GM18502 (cell line): Measurements from ENCODE around the gene KCNC3.

Source experiments
- ATAC-seq: cut with Tn5 transposase; IDR thresholded peaks from one replicate; pipeline ENCODE4 v1.9.1; 2021; ENCODE audit warnings: mild to moderate bottlenecking; ENCODE audit not compliant: unreplicated experiment, poor library complexity

KCNC3 gene

DNA sequence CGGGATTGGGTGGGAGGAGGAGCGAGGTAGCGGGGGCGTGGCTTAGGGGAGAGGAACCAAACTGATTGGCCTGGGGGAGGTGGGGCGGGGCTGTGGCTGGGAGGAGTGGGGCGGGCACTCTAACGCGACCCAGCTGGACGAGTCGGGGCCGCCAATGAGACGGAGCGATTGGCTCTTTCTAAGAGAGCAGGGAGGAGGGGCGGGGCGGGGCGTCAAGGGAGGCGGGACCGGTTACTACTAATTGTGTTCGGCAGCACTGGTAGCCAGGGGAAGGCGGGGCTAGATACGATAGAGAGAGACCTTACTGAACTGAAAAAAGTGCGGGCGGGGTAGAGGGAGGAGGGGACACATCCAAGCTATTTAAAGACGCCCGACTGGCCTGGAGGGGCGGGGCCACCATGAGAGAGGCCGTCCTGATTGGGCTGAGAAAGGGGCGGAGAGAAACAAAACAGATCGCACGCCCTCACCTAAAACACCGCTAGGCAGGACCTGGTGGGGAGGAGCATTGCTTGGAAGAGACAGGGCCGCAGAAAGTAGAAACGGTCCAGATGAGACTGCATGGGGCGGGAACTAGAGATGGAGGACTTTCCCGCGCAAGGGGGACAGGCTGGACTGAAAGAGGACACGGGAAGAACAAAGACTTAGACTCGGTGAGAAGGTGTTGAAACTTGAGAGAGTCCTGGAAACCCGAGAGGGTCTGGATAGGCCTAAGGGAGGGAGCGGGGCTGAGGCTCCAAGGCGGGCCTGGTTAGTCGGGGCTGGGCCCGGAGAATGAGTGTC lies at the start of gene KCNC3:
Gene KCNC3, minus strand, starts transcription at position 232 of the 780 bp plus-strand sequence. CDS start 295 bp downstream, outside the sequence.
- peak; percentile 56 for ATAC-seq

DNA sequence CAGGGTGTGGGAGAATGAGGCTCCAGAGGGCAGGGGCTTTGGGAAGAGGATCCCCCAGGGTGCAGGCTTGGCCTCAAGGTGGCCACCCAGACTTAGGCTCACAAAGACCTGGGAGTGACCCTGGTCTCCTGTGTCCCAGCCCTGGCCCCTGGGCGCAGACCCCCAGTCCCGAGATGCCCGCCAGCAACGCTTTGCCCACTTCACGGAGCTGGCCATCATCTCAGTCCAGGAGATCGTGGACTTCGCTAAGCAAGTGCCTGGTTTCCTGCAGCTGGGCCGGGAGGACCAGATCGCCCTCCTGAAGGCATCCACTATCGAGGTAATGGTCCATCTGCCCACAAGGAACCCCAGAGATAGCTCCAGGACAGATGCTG lies 49.7 kb upstream of the KCNC3 start:
- ATAC-seq = no peak

DNA sequence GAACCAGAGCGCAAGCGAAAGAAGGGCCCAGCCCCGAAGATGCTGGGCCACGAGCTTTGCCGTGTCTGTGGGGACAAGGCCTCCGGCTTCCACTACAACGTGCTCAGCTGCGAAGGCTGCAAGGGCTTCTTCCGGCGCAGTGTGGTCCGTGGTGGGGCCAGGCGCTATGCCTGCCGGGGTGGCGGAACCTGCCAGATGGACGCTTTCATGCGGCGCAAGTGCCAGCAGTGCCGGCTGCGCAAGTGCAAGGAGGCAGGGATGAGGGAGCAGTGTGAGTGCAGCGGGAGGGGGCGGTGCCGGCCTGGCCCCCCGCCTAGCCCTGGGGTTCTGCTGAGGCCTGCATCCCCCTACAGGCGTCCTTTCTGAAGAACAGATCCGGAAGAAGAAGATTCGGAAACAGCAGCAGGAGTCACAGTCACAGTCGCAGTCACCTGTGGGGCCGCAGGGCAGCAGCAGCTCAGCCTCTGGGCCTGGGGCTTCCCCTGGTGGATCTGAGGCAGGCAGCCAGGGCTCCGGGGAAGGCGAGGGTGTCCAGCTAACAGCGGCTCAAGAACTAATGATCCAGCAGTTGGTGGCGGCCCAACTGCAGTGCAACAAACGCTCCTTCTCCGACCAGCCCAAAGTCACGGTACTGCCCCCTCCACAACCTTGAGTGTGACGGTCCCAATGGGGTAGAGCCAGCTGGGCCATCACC lies 49.1 kb upstream of the KCNC3 start:
- ATAC-seq = no peak

DNA sequence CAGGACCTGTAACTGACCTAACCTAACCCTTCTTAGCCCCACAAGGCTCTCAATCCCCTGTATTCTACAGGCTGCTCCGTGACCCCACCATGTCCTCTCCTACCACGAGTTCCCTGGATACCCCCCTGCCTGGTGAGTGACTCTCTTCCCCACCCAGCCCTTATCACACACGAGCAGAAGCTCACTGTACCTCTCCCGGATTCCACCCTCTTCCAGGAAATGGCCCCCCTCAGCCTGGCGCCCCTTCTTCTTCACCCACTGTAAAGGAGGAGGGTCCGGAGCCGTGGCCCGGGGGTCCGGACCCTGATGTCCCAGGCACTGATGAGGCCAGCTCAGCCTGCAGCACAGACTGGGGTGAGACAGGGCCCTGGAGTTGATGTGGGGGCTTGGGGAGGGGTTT lies 48.3 kb upstream of the KCNC3 start:
- ATAC-seq = no peak

DNA sequence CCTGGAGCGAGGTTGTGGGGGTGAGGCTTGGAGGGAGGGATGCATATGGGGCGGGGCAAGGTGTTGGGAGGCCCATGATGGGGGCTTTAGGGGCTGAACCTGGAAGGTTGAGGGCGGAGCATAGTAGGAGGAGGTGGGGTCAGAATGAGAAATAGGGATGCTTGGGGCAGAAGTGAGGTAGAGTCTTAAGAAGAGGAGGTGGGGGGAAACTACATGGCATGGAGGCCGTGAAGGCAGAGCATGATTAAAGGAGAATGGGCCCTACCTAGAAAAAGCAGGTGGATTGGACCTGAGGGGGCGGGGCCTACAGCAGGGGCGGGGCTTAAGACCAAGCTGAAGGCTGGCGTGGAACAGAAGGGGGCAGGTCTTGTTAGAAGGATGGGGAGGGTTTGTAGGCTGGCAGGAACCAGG lies 47.9 kb upstream of the KCNC3 start:
- peak; percentile 19 for ATAC-seq

DNA sequence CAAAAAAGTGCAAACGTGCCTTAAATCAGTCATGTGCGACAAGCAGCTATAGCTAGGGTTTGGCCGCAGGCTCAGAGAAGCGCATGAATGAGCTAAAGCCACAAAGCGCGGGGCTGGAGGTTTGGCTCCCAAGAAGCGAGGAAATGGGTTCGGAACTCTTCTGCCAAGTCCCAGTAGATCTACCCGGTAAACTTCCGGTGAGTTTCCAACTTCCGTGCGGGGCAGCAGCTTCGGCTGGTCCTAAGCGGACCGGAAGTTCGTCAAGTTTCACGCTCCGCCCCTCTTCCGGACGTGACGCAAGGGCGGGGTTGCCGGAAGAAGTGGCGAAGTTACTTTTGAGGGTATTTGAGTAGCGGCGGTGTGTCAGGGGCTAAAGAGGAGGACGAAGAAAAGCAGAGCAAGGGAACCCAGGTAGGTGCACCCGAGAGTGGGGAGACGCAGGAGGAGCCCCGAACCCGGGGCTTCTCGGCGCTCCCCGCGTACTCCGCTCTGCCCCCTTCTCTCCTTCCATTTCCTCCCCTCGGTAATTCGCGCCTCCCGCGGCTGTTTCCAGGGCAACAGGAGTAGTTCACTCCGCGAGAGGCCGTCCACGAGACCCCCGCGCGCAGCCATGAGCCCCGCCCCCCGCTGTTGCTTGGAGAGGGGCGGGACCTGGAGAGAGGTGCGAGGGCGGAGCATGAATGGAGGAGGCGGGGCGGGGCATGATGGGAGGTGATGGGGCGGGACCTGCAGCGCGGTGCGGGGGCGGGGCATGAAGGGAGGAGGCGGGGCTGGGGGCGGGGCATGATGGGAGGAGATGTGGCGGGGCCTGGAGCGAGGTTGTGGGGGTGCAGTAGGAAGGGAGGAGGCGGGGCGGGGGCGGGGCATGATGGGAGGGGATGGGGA lies 47.2 kb upstream of the KCNC3 start, which contains the start of gene NR1H2:
Gene NR1H2, plus strand, starts transcription at position 292 of the 885 bp plus-strand sequence. CDS start 1,149 bp downstream, outside the sequence.
- peak; percentile 85 for ATAC-seq

DNA sequence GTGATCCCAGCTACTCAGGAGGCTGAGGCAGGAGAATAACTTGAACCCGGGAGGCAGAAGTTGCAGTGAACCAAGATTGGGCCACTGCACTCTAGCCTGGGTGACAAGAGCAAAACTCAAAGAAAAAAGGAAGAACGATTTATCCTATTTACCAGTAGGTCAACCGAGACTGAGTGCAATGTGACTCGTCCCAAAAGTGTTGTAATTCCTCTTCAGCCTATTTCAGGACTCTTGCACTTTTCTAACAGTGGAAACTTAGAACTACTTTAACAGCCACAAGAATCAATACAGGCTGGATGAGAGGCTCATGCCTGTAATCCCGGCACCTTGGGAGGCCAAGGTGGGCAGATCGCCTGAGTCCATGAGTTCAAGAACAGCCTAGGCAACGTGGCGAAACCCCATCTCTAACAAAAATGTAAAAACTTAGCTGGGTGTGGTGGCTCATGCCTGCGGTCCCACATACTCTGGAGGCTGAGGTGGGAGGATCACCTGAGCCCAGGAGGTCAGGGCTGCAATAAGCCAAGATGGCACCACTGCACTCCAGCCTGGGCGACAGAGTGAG lies 42.8 kb upstream of the KCNC3 start:
- no peak for ATAC-seq

DNA sequence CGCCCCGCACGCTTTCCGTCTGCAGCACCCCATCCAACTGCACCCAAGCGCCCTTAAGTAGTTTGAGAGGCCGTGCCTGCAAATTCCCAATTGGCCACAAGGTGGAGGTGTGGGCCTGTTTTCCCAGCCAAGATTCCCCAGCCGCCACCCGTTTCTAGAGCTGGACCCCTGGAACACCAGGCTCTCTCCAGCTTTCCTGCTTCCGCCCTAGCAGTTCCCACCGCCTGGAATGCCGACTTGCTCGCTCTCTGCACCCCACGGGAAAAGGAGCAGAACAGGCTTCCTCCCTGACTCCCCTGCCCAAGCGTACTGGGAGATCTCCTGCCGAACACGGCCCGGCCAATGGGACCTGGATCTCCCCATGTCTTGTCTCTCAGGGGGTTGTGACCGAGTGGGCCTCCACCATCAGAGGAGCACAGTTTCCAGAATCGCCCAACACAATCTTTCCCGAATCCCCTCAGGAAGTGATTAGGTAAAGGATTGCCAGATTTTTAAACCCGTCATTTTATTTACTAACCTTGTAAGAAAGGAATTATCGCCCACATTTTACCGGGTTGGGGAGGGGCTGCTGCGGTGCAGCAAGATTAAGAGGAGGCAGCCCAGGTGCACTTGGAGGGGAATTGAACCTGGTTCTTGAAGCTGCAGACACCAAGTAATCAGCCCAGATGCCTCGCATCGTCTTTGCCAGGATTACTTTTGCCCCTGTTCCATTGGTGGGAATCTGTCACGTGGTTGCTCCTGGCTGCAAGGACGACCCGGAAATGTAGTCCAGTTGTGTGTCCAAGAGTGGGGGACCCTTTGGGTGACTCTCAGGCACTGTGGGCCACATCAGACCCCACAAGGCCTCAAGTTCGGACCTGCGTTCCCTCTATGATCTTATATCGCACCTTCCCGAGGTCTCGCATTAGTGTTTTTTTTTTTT lies 39.7 kb upstream of the KCNC3 start:
- ATAC-seq = peak; percentile 50

DNA sequence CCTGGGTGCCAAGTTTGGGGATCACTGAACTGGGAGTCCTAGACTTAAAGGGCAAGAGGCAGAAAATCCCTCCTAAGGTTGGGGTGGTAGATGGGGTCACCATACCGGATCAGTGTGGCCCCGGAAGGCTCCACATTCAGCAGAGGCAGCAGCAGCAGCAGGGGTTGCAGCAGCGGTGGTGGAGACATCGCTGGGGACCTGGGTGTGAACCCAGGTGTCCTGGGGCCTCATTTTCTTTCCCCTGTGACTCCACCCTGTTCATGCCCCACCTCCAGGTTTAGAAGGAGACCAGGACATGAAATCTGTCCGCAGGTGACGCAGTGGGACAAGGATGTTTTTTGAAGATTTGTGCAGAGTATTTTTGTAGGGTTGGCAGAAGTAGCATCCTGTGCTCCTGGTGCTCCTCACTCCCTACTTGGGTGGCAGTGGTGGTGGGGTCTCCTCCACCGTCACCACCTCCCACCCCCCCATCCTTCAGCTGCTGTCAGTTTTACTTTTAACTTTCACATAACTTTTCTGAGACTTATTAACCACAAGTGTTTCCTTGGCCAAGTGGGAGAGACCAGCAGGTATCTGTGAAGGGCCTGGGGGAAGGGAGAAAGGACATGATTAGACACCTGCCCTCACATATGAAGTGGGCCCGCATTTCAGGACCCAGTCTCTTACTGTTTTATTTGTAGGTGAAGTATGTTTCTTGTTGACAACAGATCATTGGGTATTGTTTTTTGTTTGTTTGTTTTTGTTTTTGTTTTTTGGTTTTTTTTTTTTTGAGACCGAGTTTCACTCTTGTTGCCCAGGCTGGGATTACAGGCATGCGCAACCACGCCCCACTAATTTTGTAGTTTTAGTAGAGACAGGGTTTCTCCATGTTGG lies 36.5 kb upstream of the KCNC3 start, which contains the start of gene NAPSA:
Gene NAPSA, minus strand, starts transcription at position 206 of the 873 bp plus-strand sequence. Its CDS starts 18 bp downstream, at position 188.
- no peak for ATAC-seq

DNA sequence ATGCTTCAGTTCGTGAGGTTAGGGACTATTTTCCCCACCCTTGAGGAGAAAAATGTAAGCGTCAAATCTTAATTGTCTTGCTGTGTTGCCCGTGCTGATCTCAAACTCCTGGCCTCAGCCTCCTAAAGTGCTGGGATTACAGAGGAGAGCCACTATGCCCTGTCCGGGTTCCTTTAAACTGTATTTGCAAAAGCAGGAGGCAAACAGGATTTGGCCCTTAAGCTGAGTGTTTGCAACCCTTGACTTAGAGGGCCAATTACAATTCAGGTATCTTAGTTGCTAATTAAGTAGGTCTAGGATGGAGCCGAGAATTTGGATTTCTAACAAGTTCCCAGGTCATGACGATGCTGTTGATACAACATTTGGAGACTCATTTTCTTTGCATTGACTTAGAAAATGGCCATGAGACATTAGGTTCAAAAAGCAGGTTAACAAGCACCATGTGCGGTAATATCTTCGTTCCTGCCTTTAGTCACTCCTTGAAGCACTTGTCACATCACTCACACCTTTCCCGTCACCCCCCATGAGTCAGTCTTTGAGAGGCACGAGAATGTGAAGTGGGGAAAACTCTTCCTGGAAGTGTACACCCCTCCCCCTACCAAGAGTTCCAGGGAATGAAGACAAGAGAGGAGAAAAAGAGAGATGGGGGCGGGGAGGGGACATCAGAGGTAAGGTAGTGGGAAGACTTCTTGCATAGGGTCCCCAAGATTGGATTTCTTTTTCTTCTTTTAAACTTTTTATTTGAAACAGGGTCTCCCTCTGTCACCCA lies 33.7 kb upstream of the KCNC3 start:
- no peak for ATAC-seq

DNA sequence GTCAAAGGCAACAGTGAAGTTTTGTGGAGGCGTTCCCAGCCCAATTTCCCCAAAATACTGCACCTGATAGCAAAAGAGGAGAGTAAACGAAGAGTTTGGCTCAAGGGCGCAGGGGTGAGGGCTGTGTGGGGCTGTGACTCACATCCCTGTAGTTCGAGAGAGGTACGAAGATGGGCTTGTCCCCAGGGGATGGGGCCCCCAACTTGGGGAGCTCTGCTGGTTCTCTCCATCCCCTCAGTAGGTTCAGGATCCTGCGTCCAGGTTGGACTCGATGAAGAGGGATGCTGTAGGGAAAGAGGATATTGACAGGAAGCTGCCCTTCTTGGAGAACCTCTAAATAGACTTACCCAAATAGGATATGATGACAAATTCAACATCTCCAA lies 32.8 kb upstream of the KCNC3 start:
- ATAC-seq = no peak

DNA sequence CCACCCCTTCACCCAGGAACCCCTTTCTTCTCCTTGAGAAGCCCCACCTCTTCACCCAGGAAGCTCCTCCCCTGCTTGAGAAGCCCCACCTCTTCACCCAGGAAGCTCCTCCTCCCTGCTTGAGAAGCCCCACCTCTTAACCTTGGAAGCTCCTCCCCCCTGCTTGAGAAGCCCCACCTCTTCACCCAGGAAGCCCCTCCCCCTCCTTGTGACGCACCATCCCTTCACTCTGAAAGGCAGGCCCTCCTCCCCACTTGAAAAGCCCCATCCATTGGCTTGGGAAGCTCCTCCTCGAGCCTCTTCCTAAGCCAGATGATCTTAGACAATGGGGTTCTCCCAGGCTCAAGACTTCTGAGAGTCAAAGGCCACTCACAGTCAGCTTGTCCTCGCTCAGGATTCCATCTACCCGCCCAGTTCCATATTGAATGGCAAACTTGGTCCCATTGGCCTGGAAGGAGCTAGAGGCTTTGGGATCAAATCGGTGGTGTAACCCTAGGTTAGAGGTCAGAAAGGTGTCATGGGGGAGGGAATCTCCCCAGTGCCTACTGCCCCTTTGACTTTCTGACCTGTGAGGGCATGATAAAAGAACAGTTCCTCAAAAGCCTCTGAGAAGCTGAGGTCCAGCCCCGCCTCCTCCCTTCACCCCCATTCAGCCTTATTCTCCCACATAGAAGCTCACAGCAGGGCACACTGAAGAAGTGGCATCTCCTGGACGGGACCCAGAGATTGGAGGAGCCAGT lies 32.3 kb upstream of the KCNC3 start:
- ATAC-seq = no peak

DNA sequence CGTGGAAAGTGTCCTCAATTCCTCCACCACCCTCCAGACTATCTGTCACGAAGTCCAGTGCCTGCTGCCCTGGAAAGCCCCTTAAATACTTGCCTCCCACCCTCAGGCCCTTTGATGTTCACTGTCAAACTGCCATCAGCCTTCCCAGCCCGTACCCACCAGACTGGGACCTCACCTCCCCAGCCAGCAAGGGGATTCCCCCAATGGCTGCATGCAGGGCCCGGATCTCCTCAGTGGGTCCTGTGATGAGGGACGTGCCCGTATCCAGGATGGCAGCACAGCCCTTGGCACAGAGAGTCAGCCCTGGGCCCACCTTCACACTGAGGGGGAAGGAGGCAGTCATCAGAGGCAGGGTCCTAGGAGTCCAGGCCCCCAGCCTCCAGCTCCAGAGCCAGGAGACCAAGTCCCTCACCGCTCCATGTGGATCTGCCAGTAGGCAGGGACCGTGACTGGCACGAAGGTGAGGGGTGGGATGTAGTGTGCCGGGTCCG lies 30.2 kb upstream of the KCNC3 start:
- no peak for ATAC-seq

DNA sequence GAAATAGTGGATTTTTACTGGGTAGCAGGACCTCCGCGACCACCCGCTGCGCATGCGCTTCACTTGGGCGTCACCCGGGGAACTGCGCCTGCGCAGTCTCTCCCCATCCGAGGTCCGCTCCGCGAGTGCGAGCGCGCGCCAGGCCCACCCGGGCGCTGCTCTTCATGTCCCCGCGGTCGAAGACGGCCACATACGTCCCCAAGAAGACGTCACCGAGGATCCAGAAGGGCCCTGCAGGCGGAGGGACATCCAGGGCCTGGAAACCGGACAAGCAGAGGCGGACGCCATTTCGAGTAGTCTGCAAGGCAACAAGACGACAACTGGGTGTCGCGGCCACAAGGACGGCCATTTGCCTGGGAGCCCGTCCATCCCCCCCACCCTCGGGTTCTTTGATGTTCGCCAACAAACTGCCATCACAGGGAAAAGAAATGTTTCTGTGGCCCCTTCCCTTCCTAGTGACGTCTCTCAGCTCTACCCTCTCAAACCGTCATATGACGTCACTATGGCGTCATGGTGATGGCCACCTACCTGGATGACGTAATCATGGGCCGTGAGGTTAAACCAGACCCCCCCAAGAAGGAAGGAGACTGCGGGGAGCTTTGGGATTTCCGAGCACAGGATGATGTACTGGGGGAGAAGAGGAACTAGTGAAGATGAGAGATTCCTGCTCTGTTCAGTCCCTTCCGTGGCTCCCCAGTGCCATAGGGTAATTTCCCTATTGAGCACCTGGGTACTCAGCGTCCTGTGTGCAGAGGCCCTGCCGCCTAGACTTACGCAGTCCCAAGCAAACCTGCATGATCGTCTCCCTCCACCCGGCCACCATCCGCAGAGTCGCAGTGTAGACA lies 29.5 kb upstream of the KCNC3 start:
- no peak for ATAC-seq

DNA sequence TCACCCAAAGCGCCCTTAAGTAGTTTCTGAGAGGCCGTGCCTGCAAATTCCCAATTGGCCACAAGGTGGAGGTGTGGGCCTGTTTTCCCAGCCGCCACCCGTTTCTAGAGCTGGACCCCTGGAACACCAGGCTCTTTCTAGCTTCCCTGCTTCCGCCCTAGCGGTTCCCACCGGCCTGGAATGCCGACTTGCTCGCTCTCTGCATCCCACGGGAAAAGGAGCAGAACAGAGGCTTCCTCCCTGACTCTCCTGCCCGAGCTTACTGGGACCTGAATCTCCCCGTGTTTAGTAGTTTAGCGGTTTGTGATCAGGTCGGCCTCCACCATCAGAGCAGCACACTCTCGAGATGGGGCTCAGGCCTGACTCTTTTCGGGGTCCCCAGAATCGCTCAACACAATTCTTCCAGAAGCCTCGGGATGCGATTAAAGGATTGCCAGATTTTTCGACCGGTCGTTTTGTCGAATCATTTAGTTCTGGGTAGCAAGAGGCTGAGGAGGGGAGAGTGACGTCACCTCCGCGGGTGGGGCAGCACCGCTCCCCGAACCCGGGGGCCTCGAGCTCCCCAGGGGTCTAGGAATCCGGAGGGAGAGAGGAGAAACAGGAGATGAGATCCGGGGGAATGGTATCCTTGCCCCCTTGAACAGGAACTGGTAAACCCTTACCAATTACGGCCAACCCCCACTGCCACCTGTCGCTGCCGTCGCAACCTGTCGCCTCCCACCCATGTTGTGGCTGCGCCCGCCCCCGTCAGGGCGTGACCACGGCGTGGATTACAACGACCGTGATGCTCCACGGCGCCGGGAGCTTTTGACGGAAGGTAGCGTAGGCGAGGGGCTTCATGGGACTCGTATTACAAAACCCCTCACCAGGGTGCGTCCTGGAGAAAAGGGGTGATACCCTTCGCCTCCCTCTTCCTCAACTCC lies 28.3 kb upstream of the KCNC3 start:
- ATAC-seq = peak; percentile 62
